Fibroblast of villous mesenchyme (primary cell): ENCODE measurements around the gene SPECC1. TPM values are rescaled to one million over a fixed set of nuclear protein-coding genes. Genes with fewer than 3 reads are reported as not detected.
A peak's percentile ranks its signal among the peaks of the same experiment; 100 is the strongest.

Experiments
- DNase-seq: peaks from one replicate; pipeline ENCODE4 v3.0.0-alpha.2; 2010; ENCODE audit warnings: low read depth
- H3K4me3 ChIP-seq: 2 replicates; pipeline ENCODE4 v1.5.1; 2011; ENCODE audit warnings: low read depth, mild to moderate bottlenecking, low read length
- total RNA-seq: library from RNA; depleted of rRNA; stranded (reverse); fragments of >200 nt; gene quantifications from 2 replicates; pipeline ENCODE4 v1.2.3, GENCODE V29; 2012
- TF ChIP-seq, protein P1 (sequence below): IDR thresholded peaks from 2 replicates; pipeline ENCODE4 v1.5.1; 2012; ENCODE audit warnings: low read depth, mild to moderate bottlenecking, low read length; ENCODE audit not compliant: insufficient read depth

Gene SPECC1
- total RNA-seq, 1 donor = 148 TPM

DNA sequence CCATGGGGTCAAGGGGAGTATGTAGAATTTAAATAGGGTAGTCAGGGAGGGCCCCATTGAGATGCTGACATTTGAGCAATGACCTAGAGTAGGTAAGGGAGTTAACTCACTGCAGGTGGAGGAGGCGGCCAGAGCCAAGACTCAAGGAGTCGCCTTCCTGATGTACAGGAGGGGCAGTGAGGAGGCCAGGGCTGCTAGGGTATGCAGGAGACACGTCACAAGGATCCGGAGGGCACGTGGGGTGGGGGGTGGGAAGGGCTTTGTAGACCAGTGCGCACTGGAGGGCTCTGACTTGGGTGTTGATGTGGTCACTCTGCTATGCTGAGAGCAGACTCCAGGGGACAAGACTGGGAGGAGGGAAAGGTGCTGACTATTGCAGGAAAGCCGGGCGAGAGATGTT, 37.5 kb downstream of the SPECC1 start:
- no peak overlapping the region for H3K4me3 ChIP-seq
- DNase-seq = no peak
- TF ChIP-seq, protein P1, sequence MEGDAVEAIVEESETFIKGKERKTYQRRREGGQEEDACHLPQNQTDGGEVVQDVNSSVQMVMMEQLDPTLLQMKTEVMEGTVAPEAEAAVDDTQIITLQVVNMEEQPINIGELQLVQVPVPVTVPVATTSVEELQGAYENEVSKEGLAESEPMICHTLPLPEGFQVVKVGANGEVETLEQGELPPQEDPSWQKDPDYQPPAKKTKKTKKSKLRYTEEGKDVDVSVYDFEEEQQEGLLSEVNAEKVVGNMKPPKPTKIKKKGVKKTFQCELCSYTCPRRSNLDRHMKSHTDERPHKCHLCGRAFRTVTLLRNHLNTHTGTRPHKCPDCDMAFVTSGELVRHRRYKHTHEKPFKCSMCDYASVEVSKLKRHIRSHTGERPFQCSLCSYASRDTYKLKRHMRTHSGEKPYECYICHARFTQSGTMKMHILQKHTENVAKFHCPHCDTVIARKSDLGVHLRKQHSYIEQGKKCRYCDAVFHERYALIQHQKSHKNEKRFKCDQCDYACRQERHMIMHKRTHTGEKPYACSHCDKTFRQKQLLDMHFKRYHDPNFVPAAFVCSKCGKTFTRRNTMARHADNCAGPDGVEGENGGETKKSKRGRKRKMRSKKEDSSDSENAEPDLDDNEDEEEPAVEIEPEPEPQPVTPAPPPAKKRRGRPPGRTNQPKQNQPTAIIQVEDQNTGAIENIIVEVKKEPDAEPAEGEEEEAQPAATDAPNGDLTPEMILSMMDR = no peak

DNA sequence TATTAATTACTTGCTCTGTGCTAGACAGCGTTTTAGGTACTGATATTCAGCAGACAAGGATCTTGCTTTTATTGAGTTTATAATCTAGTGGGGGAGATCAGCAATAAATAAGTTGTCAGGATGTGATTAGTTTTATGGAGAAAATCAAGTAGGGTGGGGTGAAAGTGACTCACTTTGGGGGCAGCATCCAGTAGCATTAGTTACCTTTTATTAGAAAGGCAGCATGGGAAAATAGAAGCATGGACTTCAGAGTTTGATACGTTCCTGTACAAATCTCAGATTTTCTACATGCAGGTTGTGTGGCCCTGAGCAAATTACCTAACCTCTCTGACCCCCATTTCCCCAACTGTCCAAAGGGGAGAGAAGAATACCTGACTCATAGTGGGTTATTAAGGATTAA, 42.5 kb downstream of the SPECC1 start:
- TF ChIP-seq, protein P1 = no peak
- H3K4me3 ChIP-seq = no peak overlapping the region
- no peak for DNase-seq

DNA sequence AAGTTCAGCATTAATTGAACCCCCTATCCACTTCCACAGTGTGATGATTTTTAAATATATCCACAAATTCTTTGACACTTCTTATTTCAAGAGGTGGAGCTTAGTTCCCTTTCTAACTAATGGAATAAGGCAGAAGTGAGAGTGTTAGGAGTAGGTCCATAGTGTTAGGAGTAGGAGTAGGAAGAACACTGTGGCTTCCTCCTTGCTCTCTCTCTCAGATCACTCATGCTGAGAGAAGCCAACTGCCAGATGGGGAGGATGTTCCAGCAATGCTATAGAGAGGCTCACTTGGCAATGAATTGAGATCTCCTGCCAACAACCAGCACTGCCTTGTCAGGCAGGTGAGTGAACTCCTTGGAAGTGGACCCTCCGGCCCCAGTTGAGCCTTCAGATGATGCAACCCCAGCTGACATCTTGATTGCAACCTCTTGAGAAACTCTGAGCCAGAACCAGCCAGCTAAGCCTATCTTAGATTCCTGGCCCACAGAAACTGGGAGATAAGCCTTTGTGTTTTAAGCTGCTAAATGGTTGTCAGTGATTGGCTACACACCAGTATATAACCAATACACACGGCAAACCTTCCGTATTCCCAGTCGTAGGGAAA, 44.3 kb downstream of the SPECC1 start:
- H3K4me3 ChIP-seq = no peak overlapping the region
- DNase-seq = no peak
- TF ChIP-seq, protein P1 = no peak

DNA sequence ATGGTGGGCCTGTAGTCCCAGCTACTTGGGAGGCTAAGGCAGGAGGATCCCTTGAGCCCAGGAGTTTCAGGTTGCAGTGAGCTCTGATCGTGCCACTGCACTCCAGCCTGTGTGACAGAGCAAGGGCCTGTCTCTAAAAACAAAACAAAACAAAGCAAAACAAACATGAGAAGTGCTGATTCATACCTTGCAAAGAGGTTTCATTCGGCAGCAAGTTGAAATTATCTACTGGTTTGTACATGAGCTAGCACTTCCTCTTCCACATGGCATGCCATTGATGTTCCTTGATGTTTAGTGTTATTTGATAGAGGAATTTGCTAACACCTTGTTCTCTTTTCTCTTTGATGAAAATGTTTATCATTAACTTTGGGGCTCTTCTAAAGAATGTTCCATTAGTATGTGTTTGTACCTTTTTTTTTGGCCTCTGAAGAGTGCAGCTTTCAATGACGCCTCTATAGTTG, 50.6 kb downstream of the SPECC1 start:
- TF ChIP-seq, protein P1 = no peak
- peak; percentile 47 for DNase-seq
- H3K4me3 ChIP-seq = no peak overlapping the region

DNA sequence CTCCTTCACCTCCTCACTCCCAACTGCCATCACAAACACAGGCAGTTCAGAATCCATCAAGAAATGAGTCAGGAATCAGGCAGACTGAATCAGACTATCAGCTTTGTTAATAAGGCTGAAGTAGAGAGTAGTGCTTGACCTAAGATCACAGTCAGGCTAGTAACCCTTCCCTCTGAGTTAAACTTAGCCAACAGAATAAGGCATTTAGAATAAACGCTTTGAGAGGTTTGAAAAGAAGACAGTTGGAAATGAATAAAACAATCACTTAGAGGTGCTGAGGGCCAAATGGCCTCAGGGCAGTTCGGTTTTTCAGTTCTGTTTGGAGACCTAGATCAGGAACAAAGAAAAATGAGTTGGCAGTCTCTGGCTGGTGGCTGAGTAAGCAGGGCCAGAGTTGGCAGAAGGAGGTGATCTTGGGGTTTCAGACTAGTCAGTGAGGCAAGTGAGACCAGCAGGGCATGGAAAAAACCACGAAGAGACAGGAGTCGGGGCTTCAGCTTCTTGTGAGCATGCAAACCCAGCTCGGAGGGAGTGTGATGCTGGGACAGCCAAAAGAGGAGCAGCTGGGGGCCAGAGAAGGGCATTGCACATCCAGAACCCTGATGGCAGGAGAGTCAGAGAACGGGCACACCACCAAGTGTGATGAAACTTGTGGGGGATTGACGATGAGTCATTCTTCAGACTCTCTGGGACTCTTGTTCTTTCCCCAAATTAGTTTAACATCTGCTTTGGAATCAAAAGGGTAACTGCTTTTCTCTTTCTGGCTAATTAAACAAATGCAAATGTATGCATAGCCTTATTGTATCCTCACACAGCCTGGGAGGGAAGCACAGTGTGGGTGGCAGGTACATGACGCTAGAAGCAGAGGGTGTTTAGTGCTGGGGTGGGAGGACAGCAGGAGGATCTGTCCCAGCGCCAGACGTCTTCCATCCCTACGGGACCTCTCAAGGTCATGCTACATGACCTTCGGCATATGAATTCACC, 54.8 kb downstream of the SPECC1 start:
- no peak overlapping the region for H3K4me3 ChIP-seq
- TF ChIP-seq, protein P1 = no peak
- DNase-seq = peak; percentile 82

DNA sequence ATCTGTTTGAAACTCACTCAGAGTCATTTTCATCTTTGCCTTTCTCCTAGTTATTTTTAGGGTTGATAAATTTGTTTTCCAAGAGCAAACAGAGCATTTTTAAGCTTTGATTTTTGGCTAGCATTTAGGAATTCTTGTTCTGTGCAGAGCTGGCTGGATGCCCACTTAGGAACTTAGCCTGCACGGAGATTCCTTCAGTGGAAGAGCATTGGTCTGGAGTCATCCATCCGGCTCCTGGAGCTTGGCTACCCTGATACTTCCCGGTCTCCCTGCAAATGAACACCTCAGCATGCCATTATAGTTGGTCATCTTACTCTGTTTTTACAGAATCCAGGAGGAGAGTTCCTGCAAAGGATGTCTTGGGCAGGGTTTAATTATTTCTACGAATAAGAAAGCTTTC, 57.1 kb downstream of the SPECC1 start:
- peak; percentile 54 for DNase-seq
- TF ChIP-seq, protein P1 = no peak
- H3K4me3 ChIP-seq = no peak overlapping the region
